Dedifferentiated amniotic fluid mesenchymal stem cell (primary cell): ENCODE results near the gene CDH6.

Source experiments
- DNase-seq: peaks from one replicate; pipeline ENCODE4 v3.0.0-alpha.2; 2016; ENCODE audit errors: extremely low spot score

The CDH6 gene

DNA sequence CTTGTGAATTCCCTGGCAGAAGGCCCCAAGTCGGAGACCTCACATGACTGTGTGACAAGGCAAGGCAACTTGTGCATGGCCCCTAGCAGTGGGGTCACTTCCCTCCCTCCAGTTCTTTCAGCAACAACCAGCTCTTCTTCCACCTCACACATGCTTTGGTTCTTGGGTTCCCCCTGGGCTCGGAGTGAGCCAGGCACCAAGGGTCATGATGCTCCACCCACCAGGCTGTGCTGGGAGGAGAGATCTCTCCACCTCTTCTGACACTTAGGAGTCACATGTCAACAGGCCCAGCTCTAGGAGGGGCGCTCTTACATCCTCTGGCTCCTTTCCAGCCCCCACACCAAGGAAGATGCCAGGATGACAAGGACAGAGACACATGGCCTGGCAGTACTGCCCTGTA lies 56.7 kb downstream of the CDH6 start:
- no peak for DNase-seq

DNA sequence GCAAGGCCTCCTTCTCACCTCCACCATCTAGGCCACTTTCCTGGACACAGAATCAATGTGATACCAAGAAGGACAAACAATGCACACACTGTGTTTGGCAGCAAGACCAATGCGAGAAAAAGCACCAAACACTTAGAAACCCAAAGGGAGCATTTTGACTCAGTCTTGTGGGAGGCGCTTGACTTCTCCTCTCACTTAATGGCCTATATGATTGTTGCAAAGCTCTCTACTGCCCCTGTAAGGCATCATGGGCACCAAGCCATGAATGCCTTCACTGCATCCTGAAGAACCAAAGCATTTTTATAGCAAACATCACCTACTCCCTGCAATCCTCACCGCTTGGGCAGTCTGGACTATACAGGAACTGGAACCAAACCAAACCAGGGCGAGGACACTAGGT lies 57.5 kb downstream of the CDH6 start:
- no peak for DNase-seq

DNA sequence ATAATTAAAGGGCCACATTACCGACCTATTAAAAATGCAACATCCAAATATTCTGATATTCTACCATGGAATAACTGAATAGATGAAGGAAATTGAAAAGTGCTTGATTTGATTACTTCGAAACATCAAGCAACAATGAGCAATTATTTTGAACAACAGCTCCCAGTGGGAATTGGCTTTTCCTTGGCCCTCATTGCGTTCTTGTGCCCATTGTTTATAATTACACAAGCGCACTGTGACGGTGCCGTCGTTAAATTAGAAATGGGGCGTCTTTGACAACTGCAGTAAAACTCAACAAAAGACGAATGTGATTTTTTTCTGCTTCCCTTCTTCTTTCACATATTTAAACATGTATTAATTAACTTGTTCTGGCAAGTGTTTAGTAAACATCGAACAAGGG lies 61.6 kb downstream of the CDH6 start:
- no peak for DNase-seq

- DNase-seq: no peak
Observed at GRCh38 chr5:31268256-31268655, 74.8 kb downstream of the CDH6 start.

DNA sequence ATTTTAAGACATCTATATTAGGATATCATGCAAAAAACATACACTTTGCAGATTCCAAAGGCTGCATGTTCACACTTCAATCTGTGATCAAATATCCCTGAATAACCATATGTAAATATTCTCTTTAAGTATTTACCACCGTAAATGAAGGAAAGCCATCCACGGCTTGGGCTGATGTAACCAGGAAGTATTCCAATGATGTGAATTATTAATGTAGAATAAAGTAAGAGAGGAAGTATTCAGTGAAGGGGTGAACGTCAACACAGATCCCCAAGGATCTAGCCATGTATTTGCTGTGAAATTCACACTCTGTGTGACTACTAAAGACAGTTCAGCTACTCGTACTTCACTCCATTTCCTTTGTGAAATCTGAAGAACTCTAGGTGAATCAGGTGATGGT lies 75.2 kb downstream of the CDH6 start:
- no peak for DNase-seq

- DNase-seq: no peak
Observed at GRCh38 chr5:31269259-31269658, 75.8 kb downstream of the CDH6 start.

DNA sequence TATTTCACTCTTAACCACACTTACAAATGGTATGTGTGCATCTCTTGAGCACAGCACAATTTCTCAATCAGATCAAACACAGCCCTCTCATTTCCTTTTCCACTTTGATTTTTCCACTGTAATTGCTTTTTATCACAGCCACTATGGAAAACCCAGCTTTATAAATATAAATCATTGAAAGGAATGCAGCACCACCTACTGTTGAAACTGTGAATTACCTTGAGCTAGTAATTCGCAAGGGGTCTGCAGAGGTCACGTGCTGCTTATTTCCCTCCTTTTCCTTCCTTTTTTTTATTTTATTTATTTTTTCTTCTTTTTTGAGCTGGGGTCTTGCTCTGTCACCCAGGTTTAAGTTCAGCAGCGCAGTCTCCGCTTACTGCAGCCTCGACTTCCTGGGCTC lies 76.9 kb downstream of the CDH6 start:
- DNase-seq: no peak

DNA sequence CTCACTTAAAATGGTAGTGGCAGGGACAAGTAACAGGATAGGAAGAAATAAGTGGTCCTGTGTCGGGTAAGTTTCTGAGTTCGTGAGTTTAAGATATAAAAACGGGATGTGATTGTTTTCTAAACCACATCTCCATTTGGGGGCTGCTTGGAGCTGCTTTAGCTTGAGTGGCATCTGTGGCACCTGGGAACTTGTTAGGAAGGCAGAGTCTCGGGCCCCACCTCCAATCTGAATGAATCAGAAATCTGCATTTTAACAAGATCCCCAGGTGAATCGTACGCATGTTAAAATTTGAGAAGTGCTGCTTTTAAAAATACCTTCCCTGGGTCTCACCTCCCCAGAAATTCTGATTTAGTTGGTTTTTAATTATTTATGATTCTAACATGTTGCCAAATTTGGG lies 78.1 kb downstream of the CDH6 start:
- no peak for DNase-seq

- DNase-seq: no peak
Observed at GRCh38 chr5:31273161-31273560, 79.7 kb downstream of the CDH6 start.

GRCh38 chr5:31273631-31274378 lies 80.3 kb downstream of the CDH6 start:
- DNase-seq: no peak

DNA sequence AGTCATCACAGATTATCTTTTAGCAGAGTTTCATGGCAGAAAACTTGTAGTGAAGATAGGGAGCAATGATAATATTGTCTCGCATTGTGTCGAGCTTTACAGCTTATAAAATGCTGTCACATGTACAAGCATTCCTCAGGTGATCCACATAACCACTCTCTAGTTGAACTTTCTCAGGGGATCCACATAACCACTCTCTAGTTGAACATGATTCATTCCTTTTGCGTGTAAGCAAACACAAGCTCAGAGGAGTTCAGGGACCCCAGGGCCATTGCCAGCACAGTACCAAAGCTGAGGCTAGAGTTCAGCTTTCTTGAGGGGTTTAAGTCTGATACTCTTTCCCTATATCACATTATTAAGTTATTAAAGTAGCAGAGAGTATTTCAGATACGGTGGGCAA lies 86.7 kb downstream of the CDH6 start:
- DNase-seq: no peak

DNA sequence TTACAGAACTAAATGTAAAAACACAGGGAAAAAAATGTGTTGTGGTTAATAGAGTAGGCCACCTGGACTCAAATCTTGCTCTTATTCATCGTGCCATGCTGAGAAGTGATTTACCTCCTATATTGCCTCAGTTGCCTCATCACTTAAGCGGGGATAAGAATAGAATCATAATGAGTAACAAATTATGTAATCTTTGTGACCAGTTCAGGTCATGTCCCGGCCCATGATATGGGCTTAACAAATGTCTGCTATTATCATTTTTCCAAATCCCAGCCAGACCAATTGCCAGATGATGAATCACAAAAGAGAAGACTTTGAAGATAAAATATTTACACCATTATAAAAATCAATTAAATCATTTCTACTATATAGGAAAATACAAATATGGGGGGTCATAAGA lies 89.8 kb downstream of the CDH6 start:
- DNase-seq: no peak

DNA sequence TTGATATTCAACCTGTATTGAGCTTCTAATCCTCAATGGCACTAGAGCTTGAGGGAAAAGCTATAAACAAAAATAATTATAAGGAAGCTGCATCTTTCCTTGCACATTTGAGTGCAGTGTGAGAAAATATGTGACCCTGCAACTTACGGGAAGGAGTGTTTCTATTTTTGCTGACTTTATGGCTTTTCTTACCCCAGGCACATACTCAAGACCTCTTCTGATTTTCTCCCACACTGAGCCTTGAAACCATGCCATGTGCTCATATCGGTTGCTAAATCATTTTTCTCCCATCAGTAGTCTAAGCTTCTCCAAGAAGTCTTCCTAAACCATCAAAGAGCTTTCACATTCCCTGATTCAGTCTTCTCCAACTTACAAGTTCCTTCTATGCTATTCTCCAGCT lies 91.5 kb downstream of the CDH6 start:
- no peak for DNase-seq

DNA sequence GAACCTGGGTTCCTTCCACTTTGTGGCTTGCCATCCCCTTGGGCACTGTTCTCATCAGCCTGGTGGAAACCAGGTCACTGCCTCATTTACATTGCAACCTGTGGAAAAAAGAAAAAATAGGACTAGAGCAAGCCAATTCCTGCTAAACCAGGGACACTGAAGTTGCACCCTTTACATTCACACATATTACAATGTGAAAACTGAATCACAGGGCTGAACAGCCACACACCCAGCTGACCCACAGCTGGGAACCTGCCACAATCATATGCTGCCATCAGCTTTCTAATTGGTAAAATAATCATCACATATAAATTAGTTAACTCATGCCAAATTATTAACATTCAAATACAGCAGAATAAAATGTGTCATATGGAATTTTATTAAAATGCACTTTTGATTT lies 94.5 kb downstream of the CDH6 start:
- DNase-seq: no peak

DNA sequence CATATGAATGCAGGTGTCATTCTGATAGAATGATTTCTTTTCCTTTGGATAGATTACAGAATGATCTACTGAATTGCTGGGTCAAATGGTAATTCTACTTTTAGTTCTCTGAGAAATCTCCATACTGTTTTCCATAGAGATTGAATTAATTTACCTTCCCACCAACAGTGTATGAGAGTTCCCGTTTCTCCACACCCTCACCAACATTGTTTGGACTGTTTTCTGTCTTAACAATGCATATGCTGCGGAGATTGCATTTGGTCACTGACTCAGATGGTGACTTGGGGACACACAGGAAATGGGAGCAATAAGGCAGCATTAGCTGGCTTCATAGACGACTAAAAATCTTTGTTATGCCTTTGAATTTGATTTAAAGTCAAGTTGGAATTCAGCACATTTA lies 95.9 kb downstream of the CDH6 start:
- DNase-seq: no peak

DNA sequence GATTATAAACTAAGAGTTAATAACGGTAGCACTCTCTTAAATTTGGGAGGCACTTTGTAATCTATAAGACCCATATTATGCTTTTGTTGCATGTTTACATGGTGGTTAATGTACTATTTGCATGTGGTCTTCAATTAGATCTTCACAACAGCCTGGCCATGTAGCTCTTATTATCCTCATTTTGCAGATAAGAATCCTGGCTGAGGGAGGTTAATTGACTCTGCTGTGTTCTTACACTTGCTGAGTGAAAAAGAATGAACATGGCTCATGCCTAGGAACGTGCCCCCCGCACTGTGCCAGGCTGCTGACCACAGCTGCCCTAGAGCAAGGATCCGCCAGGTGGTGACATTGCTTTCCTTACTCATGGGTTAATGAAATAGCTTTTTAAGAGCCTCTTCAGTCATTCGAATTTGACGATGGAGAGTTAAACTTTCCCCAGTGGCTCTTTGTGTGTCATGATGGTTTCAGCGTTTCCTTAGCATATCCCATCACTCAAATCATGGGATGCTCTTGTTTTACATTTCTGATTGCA lies 97.9 kb downstream of the CDH6 start:
- no peak for DNase-seq

DNA sequence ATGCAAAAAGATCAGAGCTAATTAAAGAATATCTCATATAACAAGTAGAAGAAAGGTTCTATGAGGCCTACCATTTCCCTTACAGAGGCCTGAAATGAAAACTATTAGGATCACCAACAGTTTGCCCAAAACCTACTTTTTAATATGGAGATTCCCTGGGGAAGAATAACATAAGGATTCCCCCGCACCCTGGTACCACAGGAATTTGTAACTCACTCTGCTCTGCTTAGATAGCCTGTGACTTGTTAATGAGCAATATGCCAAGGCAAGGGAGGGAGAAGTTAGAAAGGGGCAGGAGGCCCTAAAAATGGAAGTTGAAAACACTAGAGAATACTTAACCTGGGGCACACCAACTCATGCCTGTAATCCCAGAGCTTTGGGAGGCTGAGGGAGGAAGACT lies 107.0 kb downstream of the CDH6 start:
- no peak for DNase-seq

- no peak for DNase-seq
Observed at GRCh38 chr5:31301833-31302232, 108.3 kb downstream of the CDH6 start.

GRCh38 chr5:31303688-31304087 lies 110.2 kb downstream of the CDH6 start:
- DNase-seq: no peak

DNA sequence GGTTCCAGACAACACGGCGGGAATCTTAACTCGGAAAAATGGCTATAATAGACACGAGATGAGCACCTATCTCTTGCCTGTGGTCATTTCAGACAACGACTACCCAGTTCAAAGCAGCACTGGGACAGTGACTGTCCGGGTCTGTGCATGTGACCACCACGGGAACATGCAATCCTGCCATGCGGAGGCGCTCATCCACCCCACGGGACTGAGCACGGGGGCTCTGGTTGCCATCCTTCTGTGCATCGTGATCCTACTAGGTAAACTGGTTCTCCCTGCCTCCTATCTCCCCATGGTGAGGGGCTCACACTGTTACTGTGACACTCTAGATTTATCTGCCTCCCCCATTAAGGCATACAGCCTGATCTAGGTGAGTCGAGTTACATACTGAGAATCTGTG lies 124.2 kb downstream of the CDH6 start:
- DNase-seq: no peak

GRCh38 chr5:31319335-31319734 lies 125.8 kb downstream of the CDH6 start:
- no peak for DNase-seq

DNA sequence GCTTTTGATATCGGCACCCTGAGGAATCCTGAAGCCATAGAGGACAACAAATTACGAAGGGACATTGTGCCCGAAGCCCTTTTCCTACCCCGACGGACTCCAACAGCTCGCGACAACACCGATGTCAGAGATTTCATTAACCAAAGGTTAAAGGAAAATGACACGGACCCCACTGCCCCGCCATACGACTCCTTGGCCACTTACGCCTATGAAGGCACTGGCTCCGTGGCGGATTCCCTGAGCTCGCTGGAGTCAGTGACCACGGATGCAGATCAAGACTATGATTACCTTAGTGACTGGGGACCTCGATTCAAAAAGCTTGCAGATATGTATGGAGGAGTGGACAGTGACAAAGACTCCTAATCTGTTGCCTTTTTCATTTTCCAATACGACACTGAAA lies 129.5 kb downstream of the CDH6 start:
- no peak for DNase-seq

DNA sequence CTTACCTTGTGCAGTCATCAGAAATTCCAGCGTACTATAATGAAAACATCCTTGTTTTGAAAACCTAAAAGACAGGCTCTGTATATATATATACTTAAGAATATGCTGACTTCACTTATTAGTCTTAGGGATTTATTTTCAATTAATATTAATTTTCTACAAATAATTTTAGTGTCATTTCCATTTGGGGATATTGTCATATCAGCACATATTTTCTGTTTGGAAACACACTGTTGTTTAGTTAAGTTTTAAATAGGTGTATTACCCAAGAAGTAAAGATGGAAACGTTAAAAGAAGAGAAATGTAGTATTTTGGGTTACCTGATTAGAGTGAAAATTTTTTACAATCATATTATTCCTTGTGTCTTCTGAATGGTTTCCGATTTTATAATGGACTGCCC lies 131.4 kb downstream of the CDH6 start:
- no peak for DNase-seq
